Inflammatory macrophage (primary cell): Measurements from ENCODE around the gene KRT28.
"Not testable (repeated sequence)": the region's sequence is repeated elsewhere in the genome, so short reads cannot be mapped to it uniquely, and the experiment has no call there.

ENCODE experiments used
- DNase-seq, 2 donors: peaks; one replicate each; pipeline ENCODE4 v3.0.0-alpha.2; 2020 to 2022

The KRT28 gene

GRCh38 chr17:40818733-40819527 lies 19.2 kb upstream of the KRT28 start:
- peak; percentile 86 to 90 for DNase-seq

GRCh38 chr17:40818343-40818732 lies 18.6 kb upstream of the KRT28 start:
- no peak for DNase-seq

- no peak for DNase-seq
Measured at GRCh38 chr17:40817103-40817682, 17.4 kb upstream of the KRT28 start.

- no peak for DNase-seq
Measured at GRCh38 chr17:40816569-40816968, 16.8 kb upstream of the KRT28 start.

GRCh38 chr17:40815381-40815780 lies 15.6 kb upstream of the KRT28 start:
- no peak for DNase-seq

- not testable (repeated sequence) for DNase-seq
Measured at GRCh38 chr17:40814657-40815056, 14.9 kb upstream of the KRT28 start.

GRCh38 chr17:40813804-40814203 lies 14.0 kb upstream of the KRT28 start:
- DNase-seq = no peak

GRCh38 chr17:40812639-40813038 lies 12.9 kb upstream of the KRT28 start:
- no peak for DNase-seq

- no peak for DNase-seq
Measured at GRCh38 chr17:40810494-40810893, 10.7 kb upstream of the KRT28 start.

- no peak for DNase-seq
Measured at GRCh38 chr17:40809721-40810421, 10.1 kb upstream of the KRT28 start.

- no peak for DNase-seq
Measured at GRCh38 chr17:40806131-40806530, 6.4 kb upstream of the KRT28 start.

- DNase-seq = peak; percentile 65 to 71
Measured at GRCh38 chr17:40803617-40804082, 3.9 kb upstream of the KRT28 start.

- no peak for DNase-seq
Measured at GRCh38 chr17:40801157-40801556, 1.4 kb upstream of the KRT28 start.

- DNase-seq = no peak
Measured at GRCh38 chr17:40800381-40800780, 622 bp upstream of the KRT28 start.

- DNase-seq = no peak
Measured at GRCh38 chr17:40796846-40797245, 2.9 kb downstream of the KRT28 start.

- no peak for DNase-seq
Measured at GRCh38 chr17:40795019-40795667, 4.6 kb downstream of the KRT28 start.

- DNase-seq = no peak
Measured at GRCh38 chr17:40794466-40794865, 5.3 kb downstream of the KRT28 start.

GRCh38 chr17:40793832-40794231 lies 5.9 kb downstream of the KRT28 start:
- DNase-seq = no peak

- DNase-seq = no peak
Measured at GRCh38 chr17:40791787-40792436, 7.8 kb downstream of the KRT28 start.

- no peak for DNase-seq
Measured at GRCh38 chr17:40791111-40791510, 8.6 kb downstream of the KRT28 start.

GRCh38 chr17:40782450-40782849 lies 17.3 kb downstream of the KRT28 start, which contains the start of gene KRT27:
KRT27 (minus strand) TSS chr17:40782550; CDS start chr17:40782493, 57 bp downstream.
- no peak for DNase-seq

- no peak for DNase-seq
Measured at GRCh38 chr17:40779181-40779909, 20.4 kb downstream of the KRT28 start.
